Keratinocyte (primary cell): ENCODE measurements around the gene LRRC8D. TPM values are rescaled to one million over a fixed set of nuclear protein-coding genes. Genes with fewer than 3 reads are reported as not detected.

Source experiments
- DNase-seq: peaks from one replicate; pipeline ENCODE4 v3.0.0-alpha.2; 2011; ENCODE audit warnings: low read depth, missing footprints, low spot score
- FAIRE-seq: peaks from 2 replicates; lab custom pipeline; 2011; peaks lifted over from hg19 to GRCh38; lab: Jason Lieb, UNC
- H2AFZ ChIP-seq: 2 replicates; pipeline ENCODE4 v1.6.0; 2012; ENCODE audit warnings: low read length, control low read depth, inconsistent platforms; ENCODE audit not compliant: control insufficient read depth
- H3K27ac ChIP-seq: 2 replicates; pipeline ENCODE4 v1.5.1; 2011; ENCODE audit warnings: low read length; ENCODE audit not compliant: control insufficient read depth, insufficient read depth
- H3K27me3 ChIP-seq: 3 replicates; pipeline ENCODE4 v1.6.0; 2011; ENCODE audit warnings: low read length; ENCODE audit not compliant: control insufficient read depth, insufficient read depth; ENCODE audit errors: extremely low read depth
- H3K36me3 ChIP-seq, 2 experiments: 2 replicates in 1 of 2; 3 replicates in 1 of 2; pipeline ENCODE4 v1.5.1; 2011; ENCODE audit warnings: low read length in 2 of 2, mild to moderate bottlenecking in 1 of 2; ENCODE audit not compliant: control insufficient read depth in 2 of 2, insufficient read depth in 2 of 2; ENCODE audit errors: extremely low read depth in 1 of 2
- H3K4me1 ChIP-seq: 3 replicates; pipeline ENCODE4 v1.5.1; 2011; ENCODE audit warnings: low read length; ENCODE audit not compliant: control insufficient read depth, insufficient read depth; ENCODE audit errors: extremely low read depth
- H3K4me2 ChIP-seq: 3 replicates; pipeline ENCODE4 v1.6.0; 2011; ENCODE audit warnings: low read depth, low read length; ENCODE audit not compliant: control insufficient read depth, insufficient read depth; ENCODE audit errors: extremely low read depth
- H3K4me3 ChIP-seq, 3 experiments: fragments of 200-600 bp in 1 of 3; sonication (generic) in 1 of 3; 2 replicates in 2 of 3; 3 replicates in 1 of 3; pipeline ENCODE4 v1.5.1; 2011 to 2016; ENCODE audit warnings: low read length in 3 of 3, mild to moderate bottlenecking in 3 of 3, control low read depth in 2 of 3, inconsistent platforms in 1 of 3, low read depth in 1 of 3, mixed read lengths in 1 of 3, mixed run types in 1 of 3, moderate library complexity in 1 of 3; ENCODE audit not compliant: control insufficient read depth in 2 of 3, insufficient read depth in 2 of 3; ENCODE audit errors: extremely low read depth in 1 of 3
- H3K79me2 ChIP-seq: 2 replicates; pipeline ENCODE4 v1.6.0; 2012; ENCODE audit warnings: low read length; ENCODE audit not compliant: control insufficient read depth, insufficient read depth
- H3K9ac ChIP-seq: 3 replicates; pipeline ENCODE4 v1.6.0; 2011; ENCODE audit warnings: low read length; ENCODE audit not compliant: control insufficient read depth, insufficient read depth; ENCODE audit errors: extremely low read depth
- H3K9me1 ChIP-seq: 3 replicates; pipeline ENCODE4 v1.6.0; 2011; ENCODE audit warnings: low read length; ENCODE audit not compliant: control insufficient read depth, insufficient read depth; ENCODE audit errors: extremely low read depth
- H3K9me3 ChIP-seq: 2 replicates; pipeline ENCODE4 v1.5.1; 2012; ENCODE audit warnings: low read depth, low read length; ENCODE audit not compliant: control insufficient read depth
- H4K20me1 ChIP-seq: 3 replicates; pipeline ENCODE4 v1.6.0; 2011; ENCODE audit warnings: low read length; ENCODE audit not compliant: control insufficient read depth, insufficient read depth; ENCODE audit errors: extremely low read depth
- EZH2 ChIP-seq: IDR thresholded peaks from one replicate; pipeline ENCODE4 v1.6.1; 2012; ENCODE audit warnings: inconsistent platforms, mild to moderate bottlenecking, low read length, moderate library complexity
- dilution Hi-C: fragments of 300-500 bp; cut with MboI; formaldehyde crosslinking; loops from one replicate; pipeline ENCODE4 v1.7.0; 2020; ENCODE audit warnings: low sequenced_read_pairs; ENCODE audit not compliant: extremely low pct_ligation_motif_present
- polyA plus RNA-seq, 5 experiments: library from polyadenylated mRNA; depleted of rRNA in 3 of 5; stranded (reverse) in 3 of 5; stranded (forward) in 1 of 5; unstranded in 1 of 5; fragments of >200 nt; gene quantifications; 1 replicate in 1 of 5; 2 replicates in 3 of 5; 3 replicates in 1 of 5; pipeline versions ENCODE4 v1.2.1 to v1.2.3, GENCODE V29; 2011 to 2012; ENCODE audit warnings: missing spikeins in 2 of 5, low read depth in 1 of 5, low replicate concordance in 1 of 5
- TF ChIP-seq, protein P1 (sequence below), 3 experiments: IDR thresholded peaks in 1 of 3; conservative IDR thresholded peaks in 1 of 3; optimal IDR thresholded peaks in 1 of 3; 2 replicates in 2 of 3; 3 replicates in 1 of 3; pipeline versions ENCODE3 to v1.5.1; 2011; ENCODE audit warnings: low read length in 3 of 3, mild to moderate bottlenecking in 3 of 3, moderate library complexity in 2 of 3, control low read depth in 1 of 3, inconsistent platforms in 1 of 3; ENCODE audit not compliant: insufficient read depth in 2 of 3; ENCODE audit errors: extremely low read depth in 1 of 3

Gene LRRC8D
- polyA plus RNA-seq, 1 donor (not counting 4 experiments of a cell fraction or from before 2014, with no cell fraction given) = 54.7 TPM

DNA sequence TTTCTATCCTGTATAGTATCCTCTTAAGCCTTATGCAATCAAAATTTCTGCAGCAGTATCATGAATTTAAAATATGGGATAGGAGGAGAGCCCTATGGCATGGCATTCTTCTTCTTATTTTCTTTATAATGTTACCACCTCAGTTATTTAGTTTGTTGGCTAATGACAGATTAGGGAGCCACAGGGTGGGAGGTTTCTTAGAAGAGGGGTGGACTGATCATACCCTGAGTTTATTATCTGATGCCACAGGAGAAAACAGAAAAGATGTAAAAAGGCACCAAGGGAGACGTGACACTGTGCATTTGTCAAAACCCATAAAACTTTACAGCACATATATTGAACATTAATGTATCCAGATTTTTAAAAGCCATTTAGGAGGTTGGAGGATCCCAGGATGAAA lies 66.9 kb downstream of the LRRC8D start:
- Histone ChIP-seq H3K9me3 (no peaks in the 10 kb centered on the region), H3K9ac (no peak overlapping the region), H2AFZ (no peak overlapping the region), H3K9me1 (no peaks in the 10 kb centered on the region), H3K4me2 (no peak overlapping the region), H3K4me1 (peaks cover 59% of the 10 kb centered on the region), H3K27me3 (no peaks in the 10 kb centered on the region), H3K4me3 (no peak overlapping the region), H3K79me2 (peaks cover 8% of the 10 kb centered on the region), H3K27ac (no peak overlapping the region), H3K36me3 (no peaks in the 10 kb centered on the region), H4K20me1 (no peaks in the 10 kb centered on the region)
- no peak for FAIRE-seq
- no peak for TF ChIP-seq EZH2
- TF ChIP-seq, protein P1, sequence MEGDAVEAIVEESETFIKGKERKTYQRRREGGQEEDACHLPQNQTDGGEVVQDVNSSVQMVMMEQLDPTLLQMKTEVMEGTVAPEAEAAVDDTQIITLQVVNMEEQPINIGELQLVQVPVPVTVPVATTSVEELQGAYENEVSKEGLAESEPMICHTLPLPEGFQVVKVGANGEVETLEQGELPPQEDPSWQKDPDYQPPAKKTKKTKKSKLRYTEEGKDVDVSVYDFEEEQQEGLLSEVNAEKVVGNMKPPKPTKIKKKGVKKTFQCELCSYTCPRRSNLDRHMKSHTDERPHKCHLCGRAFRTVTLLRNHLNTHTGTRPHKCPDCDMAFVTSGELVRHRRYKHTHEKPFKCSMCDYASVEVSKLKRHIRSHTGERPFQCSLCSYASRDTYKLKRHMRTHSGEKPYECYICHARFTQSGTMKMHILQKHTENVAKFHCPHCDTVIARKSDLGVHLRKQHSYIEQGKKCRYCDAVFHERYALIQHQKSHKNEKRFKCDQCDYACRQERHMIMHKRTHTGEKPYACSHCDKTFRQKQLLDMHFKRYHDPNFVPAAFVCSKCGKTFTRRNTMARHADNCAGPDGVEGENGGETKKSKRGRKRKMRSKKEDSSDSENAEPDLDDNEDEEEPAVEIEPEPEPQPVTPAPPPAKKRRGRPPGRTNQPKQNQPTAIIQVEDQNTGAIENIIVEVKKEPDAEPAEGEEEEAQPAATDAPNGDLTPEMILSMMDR (optimal IDR thresholded peaks at IDR 0.05 in 1 of 3, IDR thresholded peaks at IDR 0.05 in 1 of 3, conservative IDR thresholded peaks at IDR 0.05 in 1 of 3; ENCODE audit: extremely low read depth in 1 of 3, insufficient read depth in 2 of 3, low read length in 3 of 3) = no peak
- dilution Hi-C loops = no loop called here
- DNase-seq = no peak

DNA sequence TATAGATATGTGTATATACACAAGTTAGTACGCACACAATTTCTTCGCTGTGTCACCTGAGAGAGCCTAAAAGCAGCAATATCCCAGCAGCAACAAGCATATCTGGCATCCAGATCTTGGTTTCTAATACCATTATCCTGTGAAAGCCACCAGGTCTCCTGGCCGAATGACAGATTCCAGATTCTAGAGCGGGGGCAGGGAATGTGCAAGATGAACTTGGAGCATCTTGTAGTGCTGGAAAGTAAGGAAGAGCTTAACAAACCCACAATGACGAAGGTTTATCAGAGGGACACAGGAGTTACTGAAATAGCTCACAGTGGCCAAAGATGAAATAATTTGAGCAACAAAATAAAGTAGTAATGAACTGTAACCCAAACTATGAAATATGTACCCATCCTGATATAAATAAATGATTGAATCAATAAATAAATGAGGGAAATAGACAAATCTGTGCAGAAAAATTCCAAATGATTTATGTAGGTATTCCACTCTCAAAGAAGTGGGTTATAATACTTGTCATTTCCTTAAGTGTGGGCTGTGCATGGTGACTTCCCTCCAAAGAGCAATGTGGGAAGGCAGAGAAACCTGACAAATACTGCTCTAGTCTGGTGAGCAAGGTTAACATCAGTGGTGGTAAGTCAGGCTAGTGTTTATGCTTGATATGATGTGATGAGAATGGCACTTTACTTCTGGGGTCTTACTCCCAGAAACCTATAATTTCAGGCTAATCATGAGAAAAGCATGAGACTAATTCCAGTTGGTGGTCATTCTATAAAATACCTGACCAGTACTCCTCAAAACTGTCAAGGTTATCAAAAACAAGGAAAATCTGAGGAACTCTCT lies 67.9 kb downstream of the LRRC8D start:
- TF ChIP-seq, protein P1 (optimal IDR thresholded peaks at IDR 0.05 in 1 of 3, IDR thresholded peaks at IDR 0.05 in 1 of 3, conservative IDR thresholded peaks at IDR 0.05 in 1 of 3; ENCODE audit: extremely low read depth in 1 of 3, insufficient read depth in 2 of 3, low read length in 3 of 3) = no peak
- no peak for TF ChIP-seq EZH2
- no peaks in the 10 kb centered on the region for H3K9me3 ChIP-seq
- peaks cover 6% of the 10 kb centered on the region for H3K79me2 ChIP-seq

More for the DNA sequence above, 67.9 kb downstream of the LRRC8D start:
- Histone ChIP-seq H3K9ac (no peak overlapping the region), H4K20me1 (no peaks in the 10 kb centered on the region), H3K4me1 (peaks cover 57% of the 10 kb centered on the region), H2AFZ (no peak overlapping the region), H3K27ac (peak overlapping the region; percentile 57), H3K36me3 (no peaks in the 10 kb centered on the region), H3K4me3 (no peak overlapping the region), H3K27me3 (no peaks in the 10 kb centered on the region), H3K4me2 (no peak overlapping the region), H3K9me1 (no peaks in the 10 kb centered on the region)
- no peak for FAIRE-seq
- no peak for DNase-seq
- dilution Hi-C loops = no loop called here
